Measurements from ENCODE around the gene CHRNA7.
"Not testable (repeated sequence)": the region's sequence is repeated elsewhere in the genome, so short reads cannot be mapped to it uniquely, and the experiment has no call there.

CHRNA7 gene

GRCh38 chr15:32167913-32168312 is 137.6 kb downstream of the CHRNA7 start:
- DNase-seq (ENCODE audit: low read depth in 2 of 2): not testable (repeated sequence)

GRCh38 chr15:32180579-32180978 is 150.3 kb downstream of the CHRNA7 start:
- not testable (repeated sequence) for DNase-seq (ENCODE audit: low read depth in 2 of 2)

DNA sequence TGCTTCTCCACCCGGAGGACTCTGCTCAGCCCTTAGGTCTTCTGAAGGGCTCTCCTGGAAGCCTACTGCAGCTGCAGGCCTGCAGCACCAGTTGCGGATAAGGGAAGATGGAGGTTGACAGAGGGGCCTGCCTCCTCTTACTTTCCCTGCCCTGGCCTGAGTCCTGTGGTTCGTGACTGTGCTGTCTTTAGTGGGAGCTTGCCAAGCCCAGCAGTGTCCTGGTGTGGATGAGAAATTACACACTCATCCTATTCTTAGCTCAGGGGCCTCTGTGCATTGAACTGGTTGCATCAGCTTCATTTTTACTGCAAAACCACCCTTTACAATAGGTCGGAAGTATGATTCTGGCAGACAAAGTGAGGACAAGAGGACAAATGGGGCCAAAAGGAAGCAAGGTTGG is 163.5 kb downstream of the CHRNA7 start:
- DNase-seq (ENCODE audit: low read depth in 2 of 2): not testable (repeated sequence)

- DNase-seq (ENCODE audit: low read depth in 2 of 2): not testable (repeated sequence)
Measured at GRCh38 chr15:32196206-32196605, 165.9 kb downstream of the CHRNA7 start.

DNA sequence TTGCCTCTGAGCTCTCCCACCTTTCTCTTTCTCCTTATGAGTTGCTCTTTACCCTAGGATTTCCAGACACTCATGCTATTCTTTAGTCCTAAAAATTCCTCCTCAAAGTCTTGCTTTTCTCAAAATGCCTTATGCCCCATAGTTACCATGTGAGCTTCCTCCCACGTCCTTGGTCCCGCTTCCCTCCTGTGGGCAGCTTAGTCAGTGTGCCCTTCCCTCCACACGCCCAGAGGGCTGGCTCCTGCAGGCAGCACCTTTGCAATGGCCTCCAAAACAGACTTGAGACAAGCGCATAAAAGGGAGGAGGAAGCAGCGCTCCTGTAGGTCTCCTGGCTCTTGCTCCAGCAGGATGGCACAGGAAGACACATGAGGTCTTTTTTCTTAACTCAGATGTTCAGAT is 168.6 kb downstream of the CHRNA7 start:
- DNase-seq (ENCODE audit: low read depth in 2 of 2): not testable (repeated sequence)

- not testable (repeated sequence) for DNase-seq (ENCODE audit: low read depth in 2 of 2)
Measured at GRCh38 chr15:32209081-32209480, 178.8 kb downstream of the CHRNA7 start.

- DNase-seq (ENCODE audit: low read depth in 2 of 2): no peak
Measured at GRCh38 chr15:32218666-32219065, 188.4 kb downstream of the CHRNA7 start.

Measured in stimulated activated CD8-positive, alpha-beta memory T cell treated with anti-CD3 and anti-CD28 coated beads, Interleukin-15, amount 100 ng/mL, for 4 hours (primary cell).